Neural progenitor cell (in vitro differentiated cells): ENCODE measurements around the gene GRM8.

Source experiments
- EZH2 ChIP-seq: fragments of 200-600 bp; sonication (generic); IDR thresholded peaks from 2 replicates; pipeline ENCODE4 v1.6.1; 2017; ENCODE audit warnings: antibody characterized with exemption, mild to moderate bottlenecking, moderate library complexity
- EZH2phosphoT487 ChIP-seq: fragments of 200-600 bp; sonication (generic); IDR thresholded peaks from 2 replicates; pipeline ENCODE4 v1.6.1; 2017; ENCODE audit warnings: antibody characterized with exemption
- TF ChIP-seq, protein P1 (sequence below): fragments of 200-600 bp; sonication (generic); IDR thresholded peaks from 2 replicates; pipeline ENCODE4 v1.5.1; 2017; ENCODE audit warnings: antibody characterized with exemption, mild to moderate bottlenecking

DNA sequence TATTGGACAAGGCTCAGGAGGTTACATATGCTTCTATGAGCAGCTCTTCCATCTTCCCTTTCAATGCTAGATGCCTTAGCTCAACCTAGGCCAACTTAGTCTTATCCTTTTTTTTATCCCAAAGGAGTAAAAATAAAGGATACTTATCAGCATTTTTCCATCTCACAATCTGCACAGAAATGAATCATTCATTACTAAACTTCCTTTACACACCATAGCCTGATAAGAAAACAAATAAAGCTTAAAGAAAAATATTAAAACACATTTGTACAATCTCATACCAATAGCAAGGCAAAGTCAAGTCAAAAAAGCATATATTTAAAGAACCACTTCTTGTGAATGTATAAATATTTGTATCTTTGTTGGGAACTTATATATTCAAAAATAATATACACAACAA, 407.4 kb downstream of the GRM8 start:
- TF ChIP-seq, protein P1, sequence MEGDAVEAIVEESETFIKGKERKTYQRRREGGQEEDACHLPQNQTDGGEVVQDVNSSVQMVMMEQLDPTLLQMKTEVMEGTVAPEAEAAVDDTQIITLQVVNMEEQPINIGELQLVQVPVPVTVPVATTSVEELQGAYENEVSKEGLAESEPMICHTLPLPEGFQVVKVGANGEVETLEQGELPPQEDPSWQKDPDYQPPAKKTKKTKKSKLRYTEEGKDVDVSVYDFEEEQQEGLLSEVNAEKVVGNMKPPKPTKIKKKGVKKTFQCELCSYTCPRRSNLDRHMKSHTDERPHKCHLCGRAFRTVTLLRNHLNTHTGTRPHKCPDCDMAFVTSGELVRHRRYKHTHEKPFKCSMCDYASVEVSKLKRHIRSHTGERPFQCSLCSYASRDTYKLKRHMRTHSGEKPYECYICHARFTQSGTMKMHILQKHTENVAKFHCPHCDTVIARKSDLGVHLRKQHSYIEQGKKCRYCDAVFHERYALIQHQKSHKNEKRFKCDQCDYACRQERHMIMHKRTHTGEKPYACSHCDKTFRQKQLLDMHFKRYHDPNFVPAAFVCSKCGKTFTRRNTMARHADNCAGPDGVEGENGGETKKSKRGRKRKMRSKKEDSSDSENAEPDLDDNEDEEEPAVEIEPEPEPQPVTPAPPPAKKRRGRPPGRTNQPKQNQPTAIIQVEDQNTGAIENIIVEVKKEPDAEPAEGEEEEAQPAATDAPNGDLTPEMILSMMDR: no peak
- no peak for TF ChIP-seq EZH2
- TF ChIP-seq EZH2phosphoT487: no peak
